ENCODE results near the gene SNRPF. TPM values are rescaled to one million over a fixed set of nuclear protein-coding genes. Genes with fewer than 3 reads are reported as not detected.
"Not testable (repeated sequence)": the region's sequence is repeated elsewhere in the genome, so short reads cannot be mapped to it uniquely, and the experiment has no call there.

SNRPF gene
- total RNA-seq = 12.4 to 27.1 TPM (median 15.4 TPM) in 3 replicates
- long read RNA-seq, transcript SNRPF-201 (4 exons, 1,389 nt) = major isoform, 30 of 41 reads
- long read RNA-seq, partial matches to known transcripts = 10 of 41 reads
- long read RNA-seq, other reads (novel, unspliced or antisense) = 1 of 41 reads

DNA sequence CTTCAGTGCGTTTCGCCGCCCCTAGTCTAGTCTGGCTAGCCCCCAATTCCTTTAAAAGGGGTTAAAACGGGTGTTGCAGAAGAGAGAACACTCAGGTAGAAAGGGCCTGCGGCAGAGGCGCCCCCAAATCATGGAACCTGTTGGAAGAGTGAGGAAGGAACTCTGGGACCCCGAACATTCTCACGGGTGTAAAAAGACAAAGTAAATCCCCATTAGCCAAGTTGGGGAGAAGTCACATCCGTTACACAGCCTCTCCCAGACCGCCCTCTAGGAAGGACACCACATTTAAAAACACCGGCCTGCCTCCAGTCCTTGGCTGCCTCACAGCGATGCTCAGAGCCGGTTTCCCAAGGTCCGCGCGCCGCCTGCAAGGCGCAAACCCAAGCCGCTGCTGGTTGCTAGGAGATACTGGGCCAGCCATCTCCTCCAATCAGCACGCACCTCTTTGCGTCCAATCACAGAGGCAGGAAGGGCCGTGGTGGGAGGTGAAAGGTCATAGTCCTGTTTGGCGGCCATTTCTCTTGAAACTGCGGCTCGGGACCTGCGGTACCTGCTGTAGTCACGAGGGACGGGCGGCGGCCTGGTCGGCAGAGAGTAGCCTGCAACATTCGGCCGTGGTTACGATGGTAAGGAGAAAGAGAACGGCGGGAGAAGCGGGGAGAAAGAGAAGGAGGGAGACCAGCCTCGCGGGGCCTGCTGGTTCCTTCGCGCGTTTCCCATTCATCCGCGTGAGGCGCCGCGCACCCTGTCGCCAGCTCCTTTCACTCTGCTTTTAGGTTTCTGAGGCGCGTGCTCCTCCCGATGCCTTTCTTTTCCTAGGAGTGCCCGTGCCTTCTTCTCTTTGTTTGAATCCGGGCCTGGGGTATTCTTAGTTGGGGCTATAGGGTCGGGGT is at the start of gene SNRPF:
SNRPF (plus strand) TSS at position 502 of the 893 bp plus-strand sequence; CDS start at position 624, 122 bp downstream.
- Mint-ChIP-seq H3K27me3 (ENCODE audit: low read depth) (peaks cover 5% of the 10 kb centered on the region), H3K9me3 (ENCODE audit: low read depth) (peaks cover 3% of the 10 kb centered on the region), H3K36me3 (ENCODE audit: low read depth) (peaks cover 16% of the 10 kb centered on the region), H3K4me3 (ENCODE audit: unreplicated experiment) (no peak within 1 kb of the TSS), H3K4me1 (ENCODE audit: low read depth) (peaks cover 10% of the 10 kb centered on the region), H3K27ac (ENCODE audit: unreplicated experiment) (no peak within 1 kb of the TSS)
- peak; percentile 96 for DNase-seq (ENCODE audit: low spot score)
- peak; percentile 59 for TF ChIP-seq CTCF (IDR thresholded peaks at IDR 0.05)

DNA sequence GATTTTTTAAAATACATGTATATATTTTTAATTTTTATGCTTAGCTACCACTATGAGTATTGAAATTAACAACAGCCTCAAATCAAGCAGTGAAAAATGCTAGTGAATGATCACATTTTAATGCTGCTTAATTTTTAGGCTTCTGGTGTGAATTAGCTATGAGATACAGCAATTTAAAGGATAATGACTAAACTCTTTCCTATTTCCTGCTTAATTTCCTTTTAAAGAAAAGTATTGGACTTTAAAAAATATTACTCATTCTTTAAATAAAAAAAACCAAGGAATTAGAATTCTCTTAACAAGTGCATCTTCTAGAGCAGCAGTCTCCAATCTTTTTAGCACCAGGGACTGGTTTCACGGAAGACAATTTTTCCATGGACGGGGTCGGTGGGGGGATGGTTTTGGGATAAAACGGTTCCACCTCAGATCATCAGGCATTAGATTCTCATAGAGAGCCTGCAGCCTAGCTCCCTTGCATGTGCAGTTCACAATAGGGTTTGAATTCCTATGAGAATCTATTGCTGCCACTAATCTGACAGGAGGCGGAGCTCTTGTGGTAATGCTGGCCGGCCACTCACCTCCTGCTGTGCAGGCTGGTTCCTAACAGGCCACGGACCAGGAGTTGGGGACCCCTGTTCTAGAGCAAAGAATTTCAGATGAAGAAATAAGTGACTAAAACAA is 49.6 kb upstream of the SNRPF start:
- H3K27ac Mint-ChIP-seq (ENCODE audit: unreplicated experiment) = no peak overlapping the region
- H3K36me3 Mint-ChIP-seq (ENCODE audit: low read depth) = no peaks in the 10 kb centered on the region
- no peaks in the 10 kb centered on the region for H3K27me3 Mint-ChIP-seq (ENCODE audit: low read depth)
- H3K4me1 Mint-ChIP-seq (ENCODE audit: low read depth) = peaks cover 42% of the 10 kb centered on the region
- no peak for TF ChIP-seq CTCF (IDR thresholded peaks at IDR 0.05)
- H3K4me3 Mint-ChIP-seq (ENCODE audit: unreplicated experiment) = no peak overlapping the region
- DNase-seq (ENCODE audit: low spot score) = no peak
- peaks cover 4% of the 10 kb centered on the region for H3K9me3 Mint-ChIP-seq (ENCODE audit: low read depth)

DNA sequence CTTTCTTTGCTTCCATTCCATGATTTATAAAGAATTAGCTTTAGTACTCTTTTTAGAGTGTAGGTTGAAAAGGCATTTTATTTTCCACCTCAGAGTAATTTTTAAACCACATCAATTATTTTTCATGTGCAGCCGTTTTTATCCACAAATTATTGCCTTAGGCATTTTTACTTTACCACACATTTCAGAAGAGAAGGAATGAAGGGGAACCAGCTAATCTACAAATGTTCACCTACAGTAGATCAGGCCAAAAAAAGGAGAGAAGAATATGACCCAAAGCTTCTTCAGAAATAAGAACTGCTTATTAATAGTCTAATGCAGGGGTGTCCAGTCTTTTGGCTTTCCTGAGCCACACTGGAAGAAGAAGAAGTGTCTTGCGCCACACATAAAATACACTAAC is 48.3 kb upstream of the SNRPF start:
- H3K27me3 Mint-ChIP-seq (ENCODE audit: low read depth) = no peaks in the 10 kb centered on the region
- H3K36me3 Mint-ChIP-seq (ENCODE audit: low read depth) = no peaks in the 10 kb centered on the region
- DNase-seq (ENCODE audit: low spot score) = no peak
- no peak overlapping the region for H3K4me3 Mint-ChIP-seq (ENCODE audit: unreplicated experiment)
- H3K4me1 Mint-ChIP-seq (ENCODE audit: low read depth) = peaks cover 33% of the 10 kb centered on the region
- H3K27ac Mint-ChIP-seq (ENCODE audit: unreplicated experiment) = no peak overlapping the region
- H3K9me3 Mint-ChIP-seq (ENCODE audit: low read depth) = peaks cover 4% of the 10 kb centered on the region
- no peak for TF ChIP-seq CTCF (IDR thresholded peaks at IDR 0.05)

- not testable (repeated sequence) for H3K36me3 Mint-ChIP-seq (ENCODE audit: low read depth); DNase-seq (ENCODE audit: low spot score); H3K9me3 Mint-ChIP-seq (ENCODE audit: low read depth); H3K27me3 Mint-ChIP-seq (ENCODE audit: low read depth); H3K27ac Mint-ChIP-seq (ENCODE audit: unreplicated experiment); H3K4me3 Mint-ChIP-seq (ENCODE audit: unreplicated experiment)
- H3K4me1 Mint-ChIP-seq (ENCODE audit: low read depth) = peaks cover 21% of the 10 kb centered on the region
These were observed 46.6 kb upstream of the SNRPF start for GRCh38 chr12:95812155-95812554.

DNA sequence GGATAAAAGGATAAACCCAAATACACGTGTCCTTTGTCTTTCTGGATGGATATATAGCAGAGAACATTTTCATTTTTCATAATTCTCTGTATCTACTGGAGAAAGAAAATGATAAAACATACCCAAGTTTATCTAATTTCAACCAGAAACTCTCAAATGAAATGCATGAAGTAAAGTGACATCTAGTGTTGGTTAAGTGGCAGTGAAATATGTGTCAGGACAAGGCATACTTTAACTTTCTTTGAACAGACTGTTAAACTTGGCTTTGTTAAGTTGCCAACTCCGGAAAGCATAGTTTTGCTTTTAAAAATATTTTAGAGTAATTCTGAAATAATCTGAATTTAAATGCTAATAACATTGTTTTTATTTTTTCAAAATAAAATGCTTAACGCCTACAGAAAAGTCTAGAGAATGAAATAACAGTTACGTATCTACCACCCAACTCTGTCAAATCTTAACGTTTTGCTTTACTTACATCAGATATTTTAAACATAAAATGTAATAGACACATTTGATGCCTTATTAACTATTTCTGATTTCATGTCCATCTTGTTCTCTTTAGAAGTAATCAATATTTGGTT is 43.0 kb upstream of the SNRPF start:
- Mint-ChIP-seq H3K36me3 (ENCODE audit: low read depth) (no peaks in the 10 kb centered on the region), H3K4me3 (ENCODE audit: unreplicated experiment) (no peak overlapping the region), H3K4me1 (ENCODE audit: low read depth) (peaks cover 5% of the 10 kb centered on the region), H3K27me3 (ENCODE audit: low read depth) (no peaks in the 10 kb centered on the region), H3K27ac (ENCODE audit: unreplicated experiment) (no peak overlapping the region), H3K9me3 (ENCODE audit: low read depth) (no peaks in the 10 kb centered on the region)
- DNase-seq (ENCODE audit: low spot score) = no peak
- peak; percentile 96 for TF ChIP-seq CTCF (IDR thresholded peaks at IDR 0.05)
